IMR-90 (cell line): ENCODE data around the gene SPTB. TPM values are rescaled to one million over a fixed set of nuclear protein-coding genes. Genes with fewer than 3 reads are reported as not detected.

ENCODE experiments used
- ATAC-seq: fragments of 200-7000 bp; cut with Tn5 transposase; 2 replicates; pipeline ENCODE4 v1.9.1; 2020; ENCODE audit warnings: low read depth, mild to moderate bottlenecking, moderate library complexity
- BruUV-seq: library from RNA; stranded (reverse); fragments of 400-500 nt; replicated peaks from 2 replicates; lab custom pipeline; 2021; lab: Mats Ljungman, UMichigan
- CTCF ChIA-PET: fragments of 300-600 bp; formaldehyde crosslinking; extraction: SDS; loops from one replicate; lab custom pipeline; 2021; ENCODE audit warnings: antibody characterized with exemption; lab: Yijun Ruan, JAX
- POLR2A ChIA-PET: fragments of 300-600 bp; sonication (Branson Sonifier 250); formaldehyde crosslinking; loops from one replicate; lab custom pipeline; 2022; ENCODE audit warnings: antibody characterized with exemption; ENCODE audit not compliant: unreplicated experiment; lab: Charles Lee
- DNase-seq: peaks from one replicate; pipeline ENCODE4 v3.0.0; 2013
- H2AFZ ChIP-seq: replicated peaks from 2 replicates; pipeline ENCODE3; 2013; ENCODE audit warnings: low read length, mild to moderate bottlenecking; ENCODE audit not compliant: poor library complexity
- H2AK5ac ChIP-seq: 2 replicates; pipeline ENCODE4 v1.6.1; 2013; ENCODE audit warnings: low read depth, low read length, inconsistent platforms
- H2AK9ac ChIP-seq: replicated peaks from 2 replicates; pipeline ENCODE3; 2013; ENCODE audit warnings: mild to moderate bottlenecking, low read depth, low read length, moderate library complexity; ENCODE audit not compliant: poor library complexity
- H2BK120ac ChIP-seq: 2 replicates; pipeline ENCODE4 v1.6.1; 2013; ENCODE audit warnings: low read depth, low read length, inconsistent platforms
- H2BK15ac ChIP-seq: 3 replicates; pipeline ENCODE4 v1.6.1; 2013; ENCODE audit warnings: low read depth, low read length, inconsistent platforms
- H2BK20ac ChIP-seq: 2 replicates; pipeline ENCODE4 v1.6.1; 2013; ENCODE audit warnings: low read depth, mild to moderate bottlenecking, inconsistent platforms, low read length, moderate library complexity
- H2BK5ac ChIP-seq: 2 replicates; pipeline ENCODE4 v1.6.1; 2013; ENCODE audit warnings: mild to moderate bottlenecking, low read depth, low read length, inconsistent platforms; ENCODE audit not compliant: poor library complexity, severe bottlenecking
- H3K14ac ChIP-seq: replicated peaks from 2 replicates; pipeline ENCODE4 v1.6.1; 2013; ENCODE audit warnings: low read depth, low read length, inconsistent platforms
- H3K18ac ChIP-seq: 2 replicates; pipeline ENCODE4 v1.6.1; 2013; ENCODE audit warnings: low read depth, low read length, control low read depth
- H3K23ac ChIP-seq: 2 replicates; pipeline ENCODE4 v1.6.1; 2013; ENCODE audit warnings: low read depth, low read length, inconsistent platforms
- H3K27ac ChIP-seq: 2 replicates; pipeline ENCODE4 v1.5.1; 2013; ENCODE audit warnings: mild to moderate bottlenecking, control low read depth, low read length; ENCODE audit not compliant: insufficient read depth
- H3K27me3 ChIP-seq: 2 replicates; pipeline ENCODE4 v1.6.1; 2013; ENCODE audit warnings: low read length; ENCODE audit not compliant: control insufficient read depth, insufficient read depth
- H3K36me3 ChIP-seq: 2 replicates; pipeline ENCODE4 v1.6.1; 2013; ENCODE audit warnings: low read length, mixed read lengths; ENCODE audit not compliant: control insufficient read depth, insufficient read depth
- H3K4ac ChIP-seq: 2 replicates; pipeline ENCODE4 v1.6.1; 2013; ENCODE audit warnings: low read depth, low read length, inconsistent platforms
- H3K4me1 ChIP-seq: 2 replicates; pipeline ENCODE4 v1.6.1; 2013; ENCODE audit warnings: low read length, mixed read lengths; ENCODE audit not compliant: control insufficient read depth, insufficient read depth
- H3K4me2 ChIP-seq: 2 replicates; pipeline ENCODE4 v1.6.1; 2013; ENCODE audit warnings: low read depth, mild to moderate bottlenecking, control low read depth, low read length, moderate library complexity
- H3K4me3 ChIP-seq: 2 replicates; pipeline ENCODE4 v1.5.1; 2013; ENCODE audit warnings: low read depth, mild to moderate bottlenecking, control low read depth, low read length, moderate library complexity; ENCODE audit not compliant: insufficient read depth
- H3K56ac ChIP-seq: 2 replicates; pipeline ENCODE4 v1.6.1; 2013; ENCODE audit warnings: low read length, inconsistent platforms; ENCODE audit not compliant: insufficient read depth; ENCODE audit errors: extremely low read depth
- H3K79me1 ChIP-seq, 2 experiments: 2 replicates each; pipeline ENCODE4 v1.6.1; 2013; ENCODE audit warnings: low read length in 2 of 2, inconsistent platforms in 1 of 2, low read depth in 1 of 2
- H3K9ac ChIP-seq: 2 replicates; pipeline ENCODE4 v1.6.1; 2013; ENCODE audit warnings: low read depth, low read length, control low read depth
- H3K9me1 ChIP-seq: 2 replicates; pipeline ENCODE4 v1.6.1; 2013; ENCODE audit warnings: low read length, inconsistent platforms; ENCODE audit not compliant: insufficient read depth
- H3K9me3 ChIP-seq: 2 replicates; pipeline ENCODE4 v1.6.1; 2013; ENCODE audit warnings: low read length; ENCODE audit not compliant: control insufficient read depth, insufficient read depth
- H4K20me1 ChIP-seq: 2 replicates; pipeline ENCODE4 v1.6.1; 2013; ENCODE audit warnings: low read length, inconsistent platforms; ENCODE audit not compliant: insufficient read depth
- H4K5ac ChIP-seq: 2 replicates; pipeline ENCODE4 v1.6.1; 2013; ENCODE audit warnings: mild to moderate bottlenecking, low read depth, low read length, control low read depth
- H4K8ac ChIP-seq, 2 experiments: 2 replicates each; pipeline ENCODE4 v1.6.1; 2013; ENCODE audit warnings: low read depth in 2 of 2, low read length in 2 of 2, control low read depth in 1 of 2, inconsistent platforms in 1 of 2
- H4K91ac ChIP-seq: 2 replicates; pipeline ENCODE4 v1.6.1; 2013; ENCODE audit warnings: low read depth, low read length, inconsistent platforms; ENCODE audit not compliant: insufficient read depth
- RCOR1 ChIP-seq: IDR thresholded peaks from 2 replicates; pipeline ENCODE4 v1.6.1; 2012; ENCODE audit warnings: mild to moderate bottlenecking, low read length, improper control_type of control experiment; ENCODE audit not compliant: insufficient replicate concordance
- WGBS, 2 experiments: methylation state at CpG; one replicate each; pipeline versions ENCODE4 v1.1.5 to v1.1.7; 2013; ENCODE audit warnings: missing lambda C conversion rate in 2 of 2; ENCODE audit not compliant: insufficient read length in 1 of 2; ENCODE audit errors: extremely low coverage in 2 of 2; 5-methylcytosine and 5-hydroxymethylcytosine counted together
- dilution Hi-C: fragments of 300-500 bp; cut with HindIII; formaldehyde crosslinking; loops from one replicate; pipeline ENCODE4 v1.14.3; 2018; ENCODE audit warnings: low sequenced_read_pairs; ENCODE audit not compliant: unreplicated experiment
- in situ Hi-C: fragments of 300-500 bp; cut with MboI; formaldehyde crosslinking; loops from 3 replicates; pipeline ENCODE4 v1.14.3; 2019; ENCODE audit warnings: low sequenced_read_pairs, inconsistent platforms, mixed read lengths
- intact Hi-C: fragments of 100-400 bp; cut with micrococcal nuclease; formaldehyde crosslinking; loops from 2 replicates; pipeline ENCODE4 v1.10.0; 2022
- polyA plus RNA-seq, 3 experiments: library from polyadenylated mRNA; depleted of rRNA; stranded (reverse); fragments of >200 nt; gene quantifications; 2 replicates each; pipeline ENCODE4 v1.2.3, GENCODE V29; 2012; ENCODE audit warnings: low replicate concordance in 1 of 3
- total RNA-seq: library from RNA; depleted of rRNA; stranded (reverse); fragments of >200 nt; gene quantifications from 2 replicates; pipeline ENCODE4 v1.2.3, GENCODE V29; 2012
- TF ChIP-seq, protein P1 (sequence below): conservative IDR thresholded peaks from 2 replicates; pipeline ENCODE4 v1.5.1; 2012; ENCODE audit warnings: mild to moderate bottlenecking, low read depth, low read length, improper control_type of control experiment

The SPTB gene
- total and polyA plus RNA-seq, 2 of the 4 experiments (the other 2 are of a cell fraction) = under 0.01 to 0.07 TPM

DNA sequence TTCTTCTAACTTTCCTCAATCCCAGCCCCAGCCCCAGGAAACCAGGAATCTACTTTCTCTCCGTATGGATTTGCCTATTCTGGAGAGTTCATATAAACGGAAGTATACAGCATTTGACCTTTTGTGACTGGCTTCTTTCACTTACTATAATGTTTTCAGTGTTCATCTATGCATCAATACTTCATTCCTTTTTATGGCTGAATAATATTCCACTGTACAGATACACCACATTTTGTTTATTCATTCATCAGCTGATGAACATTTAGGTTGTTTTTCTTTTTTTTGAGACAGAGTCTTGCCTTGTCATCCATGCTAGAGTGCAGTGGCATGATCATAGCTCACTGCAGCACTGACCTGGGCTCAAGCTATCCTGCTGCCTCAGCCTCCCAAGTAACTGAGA lies 179.4 kb downstream of the SPTB start:
- ChIA-PET POLR2A (no interaction called here), CTCF (no interaction called here)
- no peak overlapping the region for H3K27ac ChIP-seq
- peaks cover 3% of the 10 kb centered on the region; the same call in 1 of the 2 replicates for H3K4me1 ChIP-seq
- no peak overlapping the region for H4K5ac ChIP-seq
- H3K4me3 ChIP-seq = no peak overlapping the region
- in situ Hi-C loops (no loop called here), intact Hi-C loops (no loop called here), dilution Hi-C loops (no loop called here)
- WGBS, 2 experiments = 83% methylated on average over 1 of the region's 2 CpGs; no CpG with 5 or more reads in 1 of the 2 experiments
- DNase-seq (no peak), ATAC-seq (no peak)
- H3K36me3 ChIP-seq = no peaks in the 10 kb centered on the region
- no peak overlapping the region for H3K4ac ChIP-seq
- no peak overlapping the region for H2AK5ac ChIP-seq
- H2BK20ac ChIP-seq = no peak overlapping the region
- H3K14ac ChIP-seq = no peak overlapping the region
- H3K9ac ChIP-seq = no peak overlapping the region
- H4K91ac ChIP-seq = no peak overlapping the region
- H2BK5ac ChIP-seq = no peak overlapping the region
- H3K79me1 ChIP-seq = peaks cover 2 to 4% of the 10 kb centered on the region in 2 experiments; a peak in 2 of 4 replicates
- H3K18ac ChIP-seq = no peak overlapping the region
- no TSS peak for BruUV-seq
- H4K8ac ChIP-seq = no peak overlapping the region
- TF ChIP-seq, protein P1, sequence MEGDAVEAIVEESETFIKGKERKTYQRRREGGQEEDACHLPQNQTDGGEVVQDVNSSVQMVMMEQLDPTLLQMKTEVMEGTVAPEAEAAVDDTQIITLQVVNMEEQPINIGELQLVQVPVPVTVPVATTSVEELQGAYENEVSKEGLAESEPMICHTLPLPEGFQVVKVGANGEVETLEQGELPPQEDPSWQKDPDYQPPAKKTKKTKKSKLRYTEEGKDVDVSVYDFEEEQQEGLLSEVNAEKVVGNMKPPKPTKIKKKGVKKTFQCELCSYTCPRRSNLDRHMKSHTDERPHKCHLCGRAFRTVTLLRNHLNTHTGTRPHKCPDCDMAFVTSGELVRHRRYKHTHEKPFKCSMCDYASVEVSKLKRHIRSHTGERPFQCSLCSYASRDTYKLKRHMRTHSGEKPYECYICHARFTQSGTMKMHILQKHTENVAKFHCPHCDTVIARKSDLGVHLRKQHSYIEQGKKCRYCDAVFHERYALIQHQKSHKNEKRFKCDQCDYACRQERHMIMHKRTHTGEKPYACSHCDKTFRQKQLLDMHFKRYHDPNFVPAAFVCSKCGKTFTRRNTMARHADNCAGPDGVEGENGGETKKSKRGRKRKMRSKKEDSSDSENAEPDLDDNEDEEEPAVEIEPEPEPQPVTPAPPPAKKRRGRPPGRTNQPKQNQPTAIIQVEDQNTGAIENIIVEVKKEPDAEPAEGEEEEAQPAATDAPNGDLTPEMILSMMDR = no peak
- TF ChIP-seq RCOR1 = no peak
- peaks cover 66% of the 10 kb centered on the region for H3K27me3 ChIP-seq
- H4K20me1 ChIP-seq = no peaks in the 10 kb centered on the region
- no peak overlapping the region for H2BK120ac ChIP-seq
- H3K4me2 ChIP-seq = no peak overlapping the region
- H3K23ac ChIP-seq = no peak overlapping the region
- H2BK15ac ChIP-seq = no peak overlapping the region
- no peak overlapping the region for H3K56ac ChIP-seq
- no peaks in the 10 kb centered on the region for H3K9me1 ChIP-seq
- H2AFZ ChIP-seq = no peak overlapping the region
- H2AK9ac ChIP-seq = no peak overlapping the region
- no peaks in the 10 kb centered on the region for H3K9me3 ChIP-seq
